PC-9 (cell line): ENCODE measurements around the gene PGF.

ENCODE experiments used
- EZH2 ChIP-seq: fragments of 200-600 bp; sonication (generic); IDR thresholded peaks from 2 replicates; pipeline ENCODE4 v1.8.0; 2017; ENCODE audit warnings: antibody characterized with exemption, low read depth
- TF ChIP-seq, protein P1 (sequence below): fragments of 200-600 bp; sonication (generic); conservative IDR thresholded peaks from 2 replicates; pipeline ENCODE4 v1.6.1; 2017; ENCODE audit warnings: mixed run types, antibody characterized with exemption, mild to moderate bottlenecking, moderate library complexity

DNA sequence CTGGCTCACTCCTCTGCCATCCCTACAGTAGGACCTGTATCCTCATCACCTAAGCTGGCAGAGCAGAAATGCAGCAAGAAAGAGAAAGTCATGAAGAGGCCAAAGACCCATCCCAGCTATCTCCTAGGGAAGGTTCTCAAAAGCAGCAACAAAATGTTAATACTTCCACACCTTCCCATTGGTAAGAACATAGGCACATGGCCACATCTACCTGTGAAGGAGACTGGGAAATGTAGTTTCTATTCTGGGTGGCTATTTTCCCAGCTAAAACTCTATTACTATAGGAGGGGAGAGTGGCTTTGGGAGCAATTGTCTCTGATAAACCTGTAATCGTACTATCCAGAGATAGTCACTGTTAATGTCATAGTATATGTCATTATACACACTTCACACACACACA is 33.6 kb upstream of the PGF start:
- TF ChIP-seq, protein P1, sequence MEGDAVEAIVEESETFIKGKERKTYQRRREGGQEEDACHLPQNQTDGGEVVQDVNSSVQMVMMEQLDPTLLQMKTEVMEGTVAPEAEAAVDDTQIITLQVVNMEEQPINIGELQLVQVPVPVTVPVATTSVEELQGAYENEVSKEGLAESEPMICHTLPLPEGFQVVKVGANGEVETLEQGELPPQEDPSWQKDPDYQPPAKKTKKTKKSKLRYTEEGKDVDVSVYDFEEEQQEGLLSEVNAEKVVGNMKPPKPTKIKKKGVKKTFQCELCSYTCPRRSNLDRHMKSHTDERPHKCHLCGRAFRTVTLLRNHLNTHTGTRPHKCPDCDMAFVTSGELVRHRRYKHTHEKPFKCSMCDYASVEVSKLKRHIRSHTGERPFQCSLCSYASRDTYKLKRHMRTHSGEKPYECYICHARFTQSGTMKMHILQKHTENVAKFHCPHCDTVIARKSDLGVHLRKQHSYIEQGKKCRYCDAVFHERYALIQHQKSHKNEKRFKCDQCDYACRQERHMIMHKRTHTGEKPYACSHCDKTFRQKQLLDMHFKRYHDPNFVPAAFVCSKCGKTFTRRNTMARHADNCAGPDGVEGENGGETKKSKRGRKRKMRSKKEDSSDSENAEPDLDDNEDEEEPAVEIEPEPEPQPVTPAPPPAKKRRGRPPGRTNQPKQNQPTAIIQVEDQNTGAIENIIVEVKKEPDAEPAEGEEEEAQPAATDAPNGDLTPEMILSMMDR, result no peak
- no peak for TF ChIP-seq EZH2
